Measurements from ENCODE around the gene ANKRD10. TPM values are rescaled to one million over a fixed set of nuclear protein-coding genes. Genes with fewer than 3 reads are reported as not detected.

ANKRD10 gene
- total and polyA plus RNA-seq, 3 donors from 2014 or later, result 65.2 to 180 (median 132) TPM

DNA sequence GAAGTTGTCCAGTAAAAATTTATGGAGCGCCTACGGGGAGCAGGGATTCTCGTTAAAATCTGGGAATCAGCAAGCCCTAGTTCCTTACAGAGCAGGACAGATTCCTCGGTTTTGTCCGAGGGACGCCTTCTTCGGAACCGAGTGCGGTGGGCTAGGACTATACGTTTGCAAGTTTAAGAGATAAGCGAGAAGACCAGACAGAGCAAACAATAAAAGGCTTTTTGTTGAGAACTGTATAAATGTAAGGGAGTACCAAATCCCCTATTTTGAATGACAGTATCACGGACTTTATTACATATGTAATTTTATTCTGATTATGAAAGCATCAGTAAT is 971 bp upstream of the ANKRD10 start:
- no peaks in the 10 kb centered on the region for H3K9me3 ChIP-seq
- WGBS, 2 donors, result 2 to 3% methylated on average over 10 to 12 of the region's 12 CpGs
- intact Hi-C loops (cut with DNase I; ENCODE audit: low total_unique reads), result loop anchor here (10.0 kb wide), 1 partner anchor 201 kb away; the partner anchor contains the start of gene ING1
- peaks cover 8% of the 10 kb centered on the region for H3K4me1 ChIP-seq
- no peak for TF ChIP-seq POLR2A (IDR thresholded peaks at IDR 0.05)
- TF ChIP-seq, protein P1, sequence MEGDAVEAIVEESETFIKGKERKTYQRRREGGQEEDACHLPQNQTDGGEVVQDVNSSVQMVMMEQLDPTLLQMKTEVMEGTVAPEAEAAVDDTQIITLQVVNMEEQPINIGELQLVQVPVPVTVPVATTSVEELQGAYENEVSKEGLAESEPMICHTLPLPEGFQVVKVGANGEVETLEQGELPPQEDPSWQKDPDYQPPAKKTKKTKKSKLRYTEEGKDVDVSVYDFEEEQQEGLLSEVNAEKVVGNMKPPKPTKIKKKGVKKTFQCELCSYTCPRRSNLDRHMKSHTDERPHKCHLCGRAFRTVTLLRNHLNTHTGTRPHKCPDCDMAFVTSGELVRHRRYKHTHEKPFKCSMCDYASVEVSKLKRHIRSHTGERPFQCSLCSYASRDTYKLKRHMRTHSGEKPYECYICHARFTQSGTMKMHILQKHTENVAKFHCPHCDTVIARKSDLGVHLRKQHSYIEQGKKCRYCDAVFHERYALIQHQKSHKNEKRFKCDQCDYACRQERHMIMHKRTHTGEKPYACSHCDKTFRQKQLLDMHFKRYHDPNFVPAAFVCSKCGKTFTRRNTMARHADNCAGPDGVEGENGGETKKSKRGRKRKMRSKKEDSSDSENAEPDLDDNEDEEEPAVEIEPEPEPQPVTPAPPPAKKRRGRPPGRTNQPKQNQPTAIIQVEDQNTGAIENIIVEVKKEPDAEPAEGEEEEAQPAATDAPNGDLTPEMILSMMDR (IDR thresholded peaks at IDR 0.05), result no peak
- DNase-seq, result no peak
- no peaks in the 10 kb centered on the region for H3K36me3 ChIP-seq (ENCODE audit: low read depth, missing control alignments)
- peak overlapping the region; percentile 86 to 100 for H3K4me3 ChIP-seq
- H3K27me3 ChIP-seq, result no peaks in the 10 kb centered on the region
- peak overlapping the region; percentile 96 to 99 for H3K27ac ChIP-seq

DNA sequence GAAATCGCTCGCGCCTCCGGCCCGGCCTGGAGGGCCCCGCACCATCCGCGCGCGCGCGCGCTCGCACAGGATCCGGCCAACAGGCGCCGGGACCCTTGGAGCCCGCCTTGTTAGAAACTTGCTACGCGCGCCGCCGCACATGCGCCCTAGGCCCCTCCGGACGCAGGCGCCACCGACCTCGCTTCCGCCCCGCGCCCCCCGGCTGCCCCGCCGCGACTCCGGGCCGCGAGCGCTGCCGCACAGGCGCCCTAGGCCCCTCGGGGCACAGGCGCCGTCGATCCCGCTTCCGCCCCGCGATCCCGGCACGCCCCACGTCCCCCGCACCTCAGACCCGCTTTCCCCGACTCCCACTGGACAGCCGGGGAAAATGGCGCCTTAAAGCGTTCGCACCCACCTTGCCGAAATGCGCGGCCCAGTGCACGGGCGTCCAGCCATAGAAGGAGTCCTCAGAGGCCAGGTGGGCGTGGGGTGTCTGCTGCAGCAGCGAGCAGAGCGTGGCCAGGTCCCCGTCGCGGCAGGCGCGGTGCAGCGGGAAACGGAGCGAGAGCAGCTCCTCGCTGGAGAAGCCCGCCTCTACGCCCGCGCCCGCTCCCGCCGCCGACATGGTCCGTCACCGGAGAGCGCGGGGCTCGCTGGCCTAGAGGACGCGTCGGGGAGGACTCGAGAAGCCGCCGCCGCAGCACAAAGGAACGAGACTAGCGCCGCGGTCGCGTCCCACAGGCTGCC is 375 bp downstream of the ANKRD10 start:
- intact Hi-C loops (cut with DNase I; ENCODE audit: low total_unique reads), result loop anchor here (10.0 kb wide), 1 partner anchor 200 kb away; the partner anchor contains the start of gene ING1
- no peaks in the 10 kb centered on the region for H3K9me3 ChIP-seq
- peak overlapping the region; percentile 86 to 100 for H3K4me3 ChIP-seq
- 1% methylated on average over 68 of the region's 103 CpGs; no CpG with 5 or more reads in 1 of the 2 donors for WGBS, 2 donors
- no peaks in the 10 kb centered on the region for H3K27me3 ChIP-seq
- H3K36me3 ChIP-seq (ENCODE audit: low read depth, missing control alignments), result no peaks in the 10 kb centered on the region
- peak; percentile 89 for DNase-seq
- peak overlapping the region; percentile 96 to 99 for H3K27ac ChIP-seq
- TF ChIP-seq, protein P1 (IDR thresholded peaks at IDR 0.05), result peak in 1 of 3 experiments; percentile 9
- TF ChIP-seq POLR2A (IDR thresholded peaks at IDR 0.05), result no peak
- peaks cover 10% of the 10 kb centered on the region for H3K4me1 ChIP-seq

DNA sequence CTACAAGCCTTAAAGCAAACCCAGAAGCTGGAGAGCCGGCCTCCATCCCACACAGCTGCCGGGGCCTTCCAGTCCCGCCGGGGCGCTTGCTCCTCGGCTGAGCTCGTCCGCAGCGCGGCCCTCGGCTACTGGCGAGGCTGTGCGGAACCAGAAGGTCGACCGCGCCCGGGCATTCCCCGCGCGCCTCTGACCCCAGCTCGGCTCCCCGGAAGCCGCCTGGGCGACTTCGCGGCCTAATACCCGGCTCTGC is 863 bp downstream of the ANKRD10 start:
- intact Hi-C loops (cut with DNase I; ENCODE audit: low total_unique reads), result loop anchor here (10.0 kb wide), 1 partner anchor 199 kb away; the partner anchor contains the start of gene ING1
- Histone ChIP-seq H3K4me1 (peaks cover 15% of the 10 kb centered on the region), H3K27ac (peak overlapping the region; percentile 96 to 99), H3K9me3 (no peaks in the 10 kb centered on the region), H3K36me3 (ENCODE audit: low read depth, missing control alignments) (no peaks in the 10 kb centered on the region), H3K27me3 (no peaks in the 10 kb centered on the region), H3K4me3 (peak overlapping the region; percentile 86 to 100)
- WGBS, 2 donors, result 0% methylated on average over 27 of the region's 27 CpGs; no CpG with 5 or more reads in 1 of the 2 donors
- no peak for DNase-seq
- no peak for TF ChIP-seq POLR2A (IDR thresholded peaks at IDR 0.05)
- TF ChIP-seq, protein P1 (IDR thresholded peaks at IDR 0.05), result no peak

DNA sequence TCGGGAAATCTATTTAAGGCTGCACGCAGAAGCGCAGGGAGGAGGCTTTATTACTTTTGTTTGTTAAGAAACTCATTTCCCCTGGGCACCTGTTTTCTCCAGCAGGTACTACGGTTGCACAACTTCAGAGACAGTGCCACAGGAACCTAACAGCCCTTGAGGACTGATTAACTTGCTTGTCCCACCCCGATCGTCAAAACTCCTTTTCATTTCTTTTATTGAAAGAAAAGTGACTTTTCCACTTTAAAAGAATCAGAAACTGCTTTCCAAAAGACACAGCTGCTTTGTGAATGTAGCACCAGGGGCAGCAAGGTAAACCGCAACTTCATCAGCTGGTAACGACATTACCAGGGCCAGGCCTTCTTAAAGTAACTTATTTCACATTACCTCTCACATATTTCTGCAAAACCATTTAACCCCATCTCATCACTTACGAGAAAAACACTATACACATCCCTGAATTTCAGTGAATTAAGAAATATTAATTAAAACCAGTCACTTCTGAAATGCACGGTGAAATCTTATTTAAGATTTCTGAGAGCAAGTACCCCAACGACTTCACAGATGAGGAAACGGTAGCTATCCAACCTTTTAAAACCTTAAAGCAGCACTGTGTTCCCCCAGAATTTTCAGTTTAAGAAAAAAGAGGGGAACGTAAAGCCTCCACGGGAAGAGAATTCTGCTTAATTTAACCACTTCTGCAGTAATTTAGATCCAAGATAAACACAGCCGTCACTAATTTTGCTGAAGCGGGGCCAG is 1.4 kb downstream of the ANKRD10 start:
- Histone ChIP-seq H3K4me1 (peaks cover 20% of the 10 kb centered on the region), H3K4me3 (peak overlapping the region; percentile 86 to 100), H3K27ac (peak overlapping the region; percentile 96 to 99), H3K9me3 (no peaks in the 10 kb centered on the region), H3K36me3 (ENCODE audit: low read depth, missing control alignments) (no peaks in the 10 kb centered on the region), H3K27me3 (no peaks in the 10 kb centered on the region)
- no peak for DNase-seq
- WGBS, 2 donors, result 1 to 2% methylated on average over 16 of the region's 16 CpGs
- intact Hi-C loops (cut with DNase I; ENCODE audit: low total_unique reads), result loop anchor here (10.0 kb wide), 1 partner anchor 199 kb away; the partner anchor contains the start of gene ING1
- no peak for TF ChIP-seq POLR2A (IDR thresholded peaks at IDR 0.05)
- TF ChIP-seq, protein P1 (IDR thresholded peaks at IDR 0.05), result no peak
